Uterus (tissue), 4 donors: Measurements from ENCODE around the gene GALNTL6. TPM values are rescaled to one million over a fixed set of nuclear protein-coding genes. Genes with fewer than 3 reads are reported as not detected.

ENCODE experiments used
- DNase-seq, 2 donors: peaks; one replicate each; pipeline ENCODE4 v3.0.0-alpha.2; 2019 to 2020
- H3K27ac ChIP-seq, 2 donors: fragments of 200-600 bp; sonication (generic); 1 replicate in 1 of 2; 2 replicates in 1 of 2; pipeline ENCODE4 v1.5.1; 2016 to 2018
- H3K27me3 ChIP-seq, 2 donors: fragments of 200-600 bp; sonication (generic); one replicate each; pipeline ENCODE4 v1.5.1; 2018 to 2019; ENCODE audit warnings: control low read depth in 1 of 2
- H3K36me3 ChIP-seq, 2 donors: fragments of 200-600 bp; sonication (generic); one replicate each; pipeline ENCODE4 v1.5.1; 2019; ENCODE audit warnings: control low read depth in 1 of 2
- H3K4me1 ChIP-seq, 2 donors: fragments of 200-600 bp; sonication (generic); one replicate each; pipeline ENCODE4 v1.5.1; 2018 to 2019; ENCODE audit warnings: control low read depth in 1 of 2
- H3K4me3 ChIP-seq, 2 donors: fragments of 200-600 bp; sonication (generic); 1 replicate in 1 of 2; 2 replicates in 1 of 2; pipeline ENCODE4 v1.5.1; 2018 to 2019; ENCODE audit warnings: mild to moderate bottlenecking in 1 of 2
- H3K9me3 ChIP-seq, 2 donors: fragments of 200-600 bp; sonication (generic); one replicate each; pipeline ENCODE4 v1.5.1; 2019; ENCODE audit warnings: control low read depth in 1 of 2
- POLR2A ChIP-seq, 2 donors: fragments of 450-650 bp; IDR thresholded peaks; one replicate each; pipeline ENCODE4 v1.6.1; 2016; ENCODE audit warnings: antibody characterized with exemption in 2 of 2, mild to moderate bottlenecking in 1 of 2, moderate library complexity in 1 of 2
- intact Hi-C: fragments of 100-400 bp; cut with DNase I; formaldehyde crosslinking; loops from one replicate; pipeline ENCODE4 v1.15.1; 2023; ENCODE audit warnings: low total_unique reads
- total RNA-seq, 4 donors: library from RNA; depleted of rRNA in 3 of 4; stranded (reverse); fragments of >200 nt in 3 of 4; gene quantifications; one replicate each; pipeline versions ENCODE4 v1.1.0 to v1.2.4, GENCODE V29; 2014 to 2023
- TF ChIP-seq, protein P1 (sequence below), 4 experiments: fragments of 200-600 bp in 2 of 4; fragments of 450-650 bp in 2 of 4; sonication (generic) in 2 of 4; IDR thresholded peaks; one replicate each; pipeline ENCODE4 v1.5.1; 2016 to 2019; ENCODE audit warnings: antibody characterized with exemption in 4 of 4, mild to moderate bottlenecking in 2 of 4, moderate library complexity in 1 of 4
- donor health status: DM: yes; HTN: yes; CAD: no.

The GALNTL6 gene
- 1 to 10 TPM in 1 of 4 donors, not detected in 3; 2.6 TPM for total RNA-seq

GRCh38 chr4:171812665-171813525, at the start of gene GALNTL6:
Gene GALNTL6, plus strand, starts transcription at chr4:171813404.
- intact Hi-C loops, result no loop called here
- TF ChIP-seq, protein P1, sequence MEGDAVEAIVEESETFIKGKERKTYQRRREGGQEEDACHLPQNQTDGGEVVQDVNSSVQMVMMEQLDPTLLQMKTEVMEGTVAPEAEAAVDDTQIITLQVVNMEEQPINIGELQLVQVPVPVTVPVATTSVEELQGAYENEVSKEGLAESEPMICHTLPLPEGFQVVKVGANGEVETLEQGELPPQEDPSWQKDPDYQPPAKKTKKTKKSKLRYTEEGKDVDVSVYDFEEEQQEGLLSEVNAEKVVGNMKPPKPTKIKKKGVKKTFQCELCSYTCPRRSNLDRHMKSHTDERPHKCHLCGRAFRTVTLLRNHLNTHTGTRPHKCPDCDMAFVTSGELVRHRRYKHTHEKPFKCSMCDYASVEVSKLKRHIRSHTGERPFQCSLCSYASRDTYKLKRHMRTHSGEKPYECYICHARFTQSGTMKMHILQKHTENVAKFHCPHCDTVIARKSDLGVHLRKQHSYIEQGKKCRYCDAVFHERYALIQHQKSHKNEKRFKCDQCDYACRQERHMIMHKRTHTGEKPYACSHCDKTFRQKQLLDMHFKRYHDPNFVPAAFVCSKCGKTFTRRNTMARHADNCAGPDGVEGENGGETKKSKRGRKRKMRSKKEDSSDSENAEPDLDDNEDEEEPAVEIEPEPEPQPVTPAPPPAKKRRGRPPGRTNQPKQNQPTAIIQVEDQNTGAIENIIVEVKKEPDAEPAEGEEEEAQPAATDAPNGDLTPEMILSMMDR (IDR thresholded peaks at IDR 0.05), result no peak
- no peak for TF ChIP-seq POLR2A (IDR thresholded peaks at IDR 0.05)
- no peak within 1 kb of the TSS for H3K27ac ChIP-seq
- no peaks in the 10 kb centered on the region for H3K36me3 ChIP-seq
- no peak for DNase-seq
- H3K4me3 ChIP-seq, result no peak within 1 kb of the TSS
- H3K4me1 ChIP-seq, result no peaks in the 10 kb centered on the region
- no peaks in the 10 kb centered on the region for H3K9me3 ChIP-seq
- H3K27me3 ChIP-seq, result peaks cover 0 to 11% of the 10 kb centered on the region in 2 donors

DNA sequence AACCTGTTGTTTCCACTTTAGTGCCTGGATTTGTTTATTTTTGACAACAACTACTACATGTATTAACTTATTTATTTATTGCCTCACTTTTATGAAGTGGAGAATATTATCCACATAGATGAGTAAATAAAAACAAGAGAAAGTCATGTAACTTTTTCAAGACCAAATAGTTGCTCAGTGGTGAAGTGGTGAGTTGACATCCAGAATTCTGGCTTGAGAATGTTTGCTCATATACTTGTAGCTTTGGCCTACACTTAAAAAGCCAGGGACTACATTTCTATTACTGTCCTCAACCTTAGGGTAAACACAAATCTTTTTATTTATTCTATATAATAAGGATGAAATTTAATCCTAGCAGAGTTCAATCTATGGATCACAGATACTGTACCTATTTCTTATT, 47.7 kb upstream of the GALNTL6 start:
- Histone ChIP-seq H3K4me1 (no peaks in the 10 kb centered on the region), H3K4me3 (no peak overlapping the region), H3K27me3 (no peaks in the 10 kb centered on the region), H3K27ac (no peak overlapping the region), H3K9me3 (no peaks in the 10 kb centered on the region), H3K36me3 (no peaks in the 10 kb centered on the region)
- TF ChIP-seq, protein P1 (IDR thresholded peaks at IDR 0.05), result no peak
- TF ChIP-seq POLR2A (IDR thresholded peaks at IDR 0.05), result no peak
- DNase-seq, result no peak
- intact Hi-C loops, result no loop called here

- intact Hi-C loops, result no loop called here
These were observed 38.5 kb upstream of the GALNTL6 start for GRCh38 chr4:171774642-171775190.

GRCh38 chr4:171779301-171779700, 33.9 kb upstream of the GALNTL6 start:
- Histone ChIP-seq H3K27me3 (no peaks in the 10 kb centered on the region), H3K4me1 (no peaks in the 10 kb centered on the region), H3K4me3 (no peak overlapping the region), H3K36me3 (no peaks in the 10 kb centered on the region), H3K9me3 (no peaks in the 10 kb centered on the region), H3K27ac (no peak overlapping the region)
- intact Hi-C loops, result no loop called here
- TF ChIP-seq, protein P1 (IDR thresholded peaks at IDR 0.05), result no peak
- no peak for TF ChIP-seq POLR2A (IDR thresholded peaks at IDR 0.05)
- no peak for DNase-seq

More at GRCh38 chr4:171774642-171775190, 38.5 kb upstream of the GALNTL6 start:
- H3K27me3 ChIP-seq, result no peaks in the 10 kb centered on the region
- no peaks in the 10 kb centered on the region for H3K9me3 ChIP-seq
- no peak for DNase-seq
- H3K36me3 ChIP-seq, result no peaks in the 10 kb centered on the region
- H3K4me1 ChIP-seq, result no peaks in the 10 kb centered on the region
- H3K27ac ChIP-seq, result no peak overlapping the region
- TF ChIP-seq POLR2A (IDR thresholded peaks at IDR 0.05), result no peak
- TF ChIP-seq, protein P1 (IDR thresholded peaks at IDR 0.05), result no peak
- no peak overlapping the region for H3K4me3 ChIP-seq

DNA sequence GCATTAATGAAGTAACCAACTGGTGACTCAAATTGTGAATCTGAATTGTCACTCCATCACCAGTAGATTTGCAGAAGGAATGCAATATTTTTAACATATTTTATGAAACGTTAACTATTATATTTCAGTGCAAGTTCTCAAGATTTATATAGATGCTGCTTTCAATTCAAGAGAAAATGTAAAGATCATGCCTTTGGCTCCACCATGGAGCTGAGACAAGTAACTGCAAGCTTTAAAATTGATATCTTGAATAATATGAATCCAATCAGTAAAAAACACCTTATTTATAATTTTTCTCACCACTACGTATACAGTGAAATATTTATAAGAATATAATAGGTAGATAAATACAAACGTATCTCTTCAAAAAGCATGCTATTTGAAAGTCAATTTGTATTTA, 27.8 kb upstream of the GALNTL6 start:
- no peak for DNase-seq
- H3K9me3 ChIP-seq, result no peaks in the 10 kb centered on the region

More for the DNA sequence above, 27.8 kb upstream of the GALNTL6 start:
- H3K27me3 ChIP-seq, result no peaks in the 10 kb centered on the region
- H3K4me3 ChIP-seq, result no peak overlapping the region
- H3K27ac ChIP-seq, result no peak overlapping the region
- intact Hi-C loops, result no loop called here
- TF ChIP-seq POLR2A (IDR thresholded peaks at IDR 0.05), result no peak
- TF ChIP-seq, protein P1 (IDR thresholded peaks at IDR 0.05), result no peak
- no peaks in the 10 kb centered on the region for H3K36me3 ChIP-seq
- no peaks in the 10 kb centered on the region for H3K4me1 ChIP-seq
